Myocyte (in vitro differentiated cells): ENCODE data around the gene CEMIP. TPM values are rescaled to one million over a fixed set of nuclear protein-coding genes. Genes with fewer than 3 reads are reported as not detected.
A peak's percentile ranks its signal among the peaks of the same experiment; 100 is the strongest.

Experiments
- DNase-seq: peaks from one replicate; pipeline ENCODE4 v3.0.0-alpha.2; 2012; ENCODE audit warnings: low read depth
- total RNA-seq: library from RNA; depleted of rRNA; stranded (reverse); fragments of >200 nt; gene quantifications from 2 replicates; pipeline ENCODE4 v1.2.3, GENCODE V29; 2014

CEMIP gene
- total RNA-seq, 1 donor from 2014 or later: 13.9 TPM

- DNase-seq: no peak
These were observed 142.7 kb downstream of the CEMIP start for GRCh38 chr15:80921736-80922410.

- no peak for DNase-seq
These were observed 144.5 kb downstream of the CEMIP start for GRCh38 chr15:80923668-80924067.

- no peak for DNase-seq
These were observed 145.1 kb downstream of the CEMIP start for GRCh38 chr15:80924278-80924677.

GRCh38 chr15:80925597-80926059 is 146.5 kb downstream of the CEMIP start:
- peak; percentile 95 for DNase-seq

GRCh38 chr15:80926126-80926525 is 147.0 kb downstream of the CEMIP start:
- DNase-seq: peak; percentile 70

GRCh38 chr15:80929225-80929624 is 150.1 kb downstream of the CEMIP start:
- DNase-seq: peak; percentile 56

GRCh38 chr15:80929689-80930088 is 150.5 kb downstream of the CEMIP start:
- peak; percentile 45 for DNase-seq

GRCh38 chr15:80931191-80931590 is 152.0 kb downstream of the CEMIP start:
- no peak for DNase-seq

- no peak for DNase-seq
These were observed 152.7 kb downstream of the CEMIP start for GRCh38 chr15:80931721-80932512.

- DNase-seq: no peak
These were observed 153.3 kb downstream of the CEMIP start for GRCh38 chr15:80932513-80932815.

- DNase-seq: no peak
These were observed 153.8 kb downstream of the CEMIP start for GRCh38 chr15:80932989-80933388.

- DNase-seq: peak; percentile 45
These were observed 155.6 kb downstream of the CEMIP start for GRCh38 chr15:80934761-80935221.

GRCh38 chr15:80936288-80937078 is 157.3 kb downstream of the CEMIP start:
- DNase-seq: no peak

GRCh38 chr15:80937718-80938117 is 158.5 kb downstream of the CEMIP start:
- no peak for DNase-seq

- no peak for DNase-seq
These were observed 160.0 kb downstream of the CEMIP start for GRCh38 chr15:80939216-80939615.

GRCh38 chr15:80940331-80940730 is 161.2 kb downstream of the CEMIP start:
- no peak for DNase-seq

GRCh38 chr15:80940851-80941250 is 161.7 kb downstream of the CEMIP start:
- no peak for DNase-seq

GRCh38 chr15:80942266-80942665 is 163.1 kb downstream of the CEMIP start:
- no peak for DNase-seq

GRCh38 chr15:80942746-80943565 is 163.8 kb downstream of the CEMIP start:
- no peak for DNase-seq

GRCh38 chr15:80944818-80945217 is 165.6 kb downstream of the CEMIP start:
- DNase-seq: no peak

GRCh38 chr15:80945605-80946004 is 166.4 kb downstream of the CEMIP start:
- no peak for DNase-seq
